Central memory CD8-positive, alpha-beta T cell (primary cell): ENCODE data around the gene AFMID.
"Not testable (repeated sequence)": the region's sequence is repeated elsewhere in the genome, so short reads cannot be mapped to it uniquely, and the experiment has no call there.

ENCODE experiments used
- ATAC-seq: fragments of 150-1000 bp; cut with Tn5 transposase; replicated peaks from 2 replicates; pipeline ENCODE4 v1.10.0; 2022; ENCODE audit warnings: mild to moderate bottlenecking, moderate FRiP score, moderate number of reproducible peaks; ENCODE audit not compliant: poor library complexity, severe bottlenecking; ENCODE audit errors: extremely low read depth
- DNase-seq, 2 donors: peaks; one replicate each; pipeline ENCODE4 v3.0.0; 2021; ENCODE audit warnings: low spot score in 2 of 2
- H3K27ac Mint-ChIP-seq: one replicate; pipeline ENCODE4 v1.8.0; 2022; ENCODE audit warnings: low read depth, mild to moderate bottlenecking, moderate library complexity, mixed read lengths
- H3K27me3 Mint-ChIP-seq: one replicate; pipeline ENCODE4 v1.8.0; 2022; ENCODE audit warnings: mixed read lengths
- H3K36me3 Mint-ChIP-seq: one replicate; pipeline ENCODE4 v1.8.0; 2022; ENCODE audit warnings: mild to moderate bottlenecking, moderate library complexity, mixed read lengths; ENCODE audit not compliant: insufficient read depth
- H3K4me1 Mint-ChIP-seq: one replicate; pipeline ENCODE4 v1.8.0; 2022; ENCODE audit warnings: mixed read lengths
- H3K4me3 Mint-ChIP-seq: one replicate; pipeline ENCODE4 v1.8.0; 2022; ENCODE audit warnings: mild to moderate bottlenecking, moderate library complexity, mixed read lengths
- H3K9me3 Mint-ChIP-seq: one replicate; pipeline ENCODE4 v1.8.0; 2022; ENCODE audit warnings: mixed read lengths

Gene AFMID

DNA sequence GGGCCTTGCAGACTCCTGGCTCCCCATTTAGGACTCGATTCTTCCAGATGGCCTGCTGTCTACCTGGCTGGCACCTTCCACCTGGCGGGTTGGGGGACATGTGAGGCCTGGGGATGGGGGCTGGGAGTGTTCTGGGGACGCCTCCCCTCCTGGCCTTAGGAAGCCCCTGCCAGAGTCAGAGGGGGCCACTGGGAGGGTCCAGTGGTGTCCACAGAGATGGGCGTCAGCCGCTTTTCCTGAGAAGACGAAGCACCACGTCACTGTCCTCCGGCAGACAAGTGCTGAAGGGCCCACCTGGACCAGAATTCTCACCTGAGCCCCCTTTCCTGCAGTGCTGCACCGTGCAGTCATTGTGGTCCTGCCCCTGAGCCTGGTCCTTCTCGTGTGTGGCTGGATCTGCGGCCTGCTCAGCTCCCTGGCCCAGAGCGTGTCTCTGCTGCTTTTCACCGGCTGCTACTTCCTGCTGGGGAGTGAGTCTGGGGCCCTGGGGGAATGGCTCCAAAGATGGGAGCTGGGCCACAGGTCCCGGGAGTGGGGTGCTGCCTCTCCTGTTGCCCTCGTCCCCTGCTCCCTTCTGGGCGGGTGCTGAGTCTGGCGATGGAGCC lies 47.2 kb downstream of the AFMID start:
- no peaks in the 10 kb centered on the region for H3K4me1 Mint-ChIP-seq
- no peaks in the 10 kb centered on the region for H3K9me3 Mint-ChIP-seq
- no peak overlapping the region for H3K27ac Mint-ChIP-seq
- H3K4me3 Mint-ChIP-seq = no peak overlapping the region
- peaks cover 33% of the 10 kb centered on the region for H3K27me3 Mint-ChIP-seq
- DNase-seq (no peak), ATAC-seq (no peak)
- H3K36me3 Mint-ChIP-seq = no peaks in the 10 kb centered on the region

DNA sequence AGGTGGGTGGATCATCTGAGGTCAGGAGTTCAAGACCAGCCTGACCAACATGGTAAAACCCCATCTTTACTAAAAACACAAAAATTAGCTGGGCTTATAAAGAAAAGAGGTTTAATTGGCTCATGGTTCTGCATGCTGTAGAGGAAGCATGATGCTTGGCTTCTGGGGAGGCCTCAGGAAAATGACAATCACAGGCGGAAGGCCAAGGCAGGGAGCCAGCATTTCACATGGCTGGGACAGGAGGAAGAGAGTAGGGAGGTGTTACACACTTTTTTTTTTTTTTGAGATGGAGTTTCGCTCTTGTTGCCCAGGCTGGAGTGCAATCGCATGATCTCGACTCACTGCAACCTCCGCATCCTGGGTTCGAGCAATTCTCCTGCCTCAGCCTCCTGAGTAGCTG lies 47.9 kb downstream of the AFMID start:
- H3K36me3 Mint-ChIP-seq, ATAC-seq, H3K27ac Mint-ChIP-seq, DNase-seq, H3K4me3 Mint-ChIP-seq, H3K4me1 Mint-ChIP-seq, H3K9me3 Mint-ChIP-seq: not testable (repeated sequence)
- H3K27me3 Mint-ChIP-seq = peaks cover 33% of the 10 kb centered on the region

DNA sequence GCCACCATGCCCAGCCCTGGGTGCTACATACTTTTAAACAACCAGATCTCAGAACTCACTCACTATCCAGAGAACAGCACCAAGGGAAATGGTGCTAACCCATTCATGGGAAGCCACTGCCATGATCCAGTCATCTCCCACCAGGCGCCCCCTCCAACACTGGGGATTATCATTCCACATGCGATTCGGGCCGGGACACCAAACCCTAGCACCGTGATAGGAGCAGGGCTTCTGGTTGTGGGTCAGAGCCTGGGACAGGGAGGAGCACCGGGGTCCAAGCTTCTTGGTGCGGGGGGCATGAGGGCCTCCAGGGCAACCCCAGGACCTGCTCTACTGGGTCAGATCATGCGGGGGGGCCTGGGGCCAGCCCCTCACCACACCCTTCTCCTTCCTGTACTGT lies 48.7 kb downstream of the AFMID start:
- H3K27ac Mint-ChIP-seq = no peak overlapping the region
- no peaks in the 10 kb centered on the region for H3K4me1 Mint-ChIP-seq
- no peak for ATAC-seq
- H3K9me3 Mint-ChIP-seq = no peaks in the 10 kb centered on the region
- DNase-seq = no peak
- no peak overlapping the region for H3K4me3 Mint-ChIP-seq
- no peaks in the 10 kb centered on the region for H3K36me3 Mint-ChIP-seq
- peaks cover 25% of the 10 kb centered on the region for H3K27me3 Mint-ChIP-seq

DNA sequence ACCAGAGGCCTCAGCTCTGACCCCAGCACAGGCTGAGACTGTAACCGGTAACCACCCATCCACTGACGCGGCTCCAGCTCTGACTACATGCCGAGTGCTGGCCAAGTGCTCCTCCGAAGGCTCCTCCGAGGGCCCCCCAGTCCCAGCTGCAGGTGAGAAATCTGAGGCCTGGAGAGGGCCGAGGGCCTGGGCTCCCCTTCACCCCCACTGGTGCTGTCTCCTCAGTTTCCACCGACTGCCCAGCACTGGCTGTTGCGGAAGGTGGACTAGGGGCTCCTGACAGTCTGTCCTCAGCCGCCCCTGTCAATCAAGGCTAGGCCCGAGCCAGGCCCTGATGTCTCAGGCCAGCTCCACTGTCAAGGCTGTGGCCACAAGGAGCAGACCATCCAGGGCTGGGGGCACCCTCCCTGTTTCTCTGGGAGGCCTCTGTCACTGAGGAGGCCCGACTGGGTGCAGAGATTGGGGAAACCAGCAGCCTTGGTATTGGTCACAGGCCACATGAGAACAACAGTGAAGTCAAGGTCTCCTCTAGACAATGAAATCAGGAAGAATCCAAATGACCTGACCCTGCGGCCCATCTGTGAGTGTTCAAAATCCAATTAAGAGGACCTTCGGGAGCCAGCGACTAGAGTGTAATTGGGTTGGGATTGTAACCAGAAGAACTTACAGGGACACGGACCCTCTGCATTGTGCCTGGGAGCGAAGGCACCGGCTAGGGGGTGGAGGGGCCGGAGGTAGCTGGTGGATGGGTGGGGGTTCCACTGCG lies 49.4 kb downstream of the AFMID start:
- Mint-ChIP-seq H3K4me3 (no peak overlapping the region), H3K27ac (no peak overlapping the region), H3K9me3 (no peaks in the 10 kb centered on the region), H3K27me3 (peaks cover 18% of the 10 kb centered on the region), H3K4me1 (no peaks in the 10 kb centered on the region), H3K36me3 (no peaks in the 10 kb centered on the region)
- ATAC-seq (no peak), DNase-seq (no peak)

DNA sequence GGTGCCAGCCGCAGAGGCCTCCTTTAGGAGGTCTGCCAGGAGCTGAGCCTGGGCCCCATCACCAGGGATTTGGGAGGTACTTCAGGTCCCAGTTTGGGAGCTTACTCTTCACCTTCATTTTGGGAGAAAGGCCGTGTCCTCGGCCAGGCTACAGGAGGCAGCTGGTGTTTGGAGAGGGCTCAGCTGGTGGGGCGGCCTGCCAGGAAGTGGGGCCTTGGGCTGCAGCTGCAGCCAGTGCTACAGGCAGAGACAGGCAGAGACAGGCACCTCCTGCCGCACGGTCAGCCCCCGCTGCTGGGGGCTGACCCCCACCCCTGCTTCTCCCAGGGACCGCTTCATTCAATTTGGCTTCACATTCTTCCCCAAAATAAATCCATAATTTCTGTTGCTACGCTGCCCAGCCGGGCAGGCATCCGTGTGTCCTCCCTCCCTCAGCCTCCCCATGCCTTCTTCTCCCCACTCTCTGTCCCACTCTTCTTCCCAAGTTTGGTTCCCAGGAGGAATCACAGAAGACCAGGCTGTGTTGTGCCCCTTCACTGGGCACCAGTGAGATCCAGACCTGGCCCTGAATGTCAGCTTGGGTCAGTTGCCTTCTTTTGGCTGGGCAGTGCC lies 50.3 kb downstream of the AFMID start:
- ATAC-seq (no peak), DNase-seq (no peak)
- Mint-ChIP-seq H3K27ac (no peak overlapping the region), H3K9me3 (no peaks in the 10 kb centered on the region), H3K27me3 (peaks cover 8% of the 10 kb centered on the region), H3K4me1 (no peaks in the 10 kb centered on the region), H3K36me3 (no peaks in the 10 kb centered on the region), H3K4me3 (no peak overlapping the region)

DNA sequence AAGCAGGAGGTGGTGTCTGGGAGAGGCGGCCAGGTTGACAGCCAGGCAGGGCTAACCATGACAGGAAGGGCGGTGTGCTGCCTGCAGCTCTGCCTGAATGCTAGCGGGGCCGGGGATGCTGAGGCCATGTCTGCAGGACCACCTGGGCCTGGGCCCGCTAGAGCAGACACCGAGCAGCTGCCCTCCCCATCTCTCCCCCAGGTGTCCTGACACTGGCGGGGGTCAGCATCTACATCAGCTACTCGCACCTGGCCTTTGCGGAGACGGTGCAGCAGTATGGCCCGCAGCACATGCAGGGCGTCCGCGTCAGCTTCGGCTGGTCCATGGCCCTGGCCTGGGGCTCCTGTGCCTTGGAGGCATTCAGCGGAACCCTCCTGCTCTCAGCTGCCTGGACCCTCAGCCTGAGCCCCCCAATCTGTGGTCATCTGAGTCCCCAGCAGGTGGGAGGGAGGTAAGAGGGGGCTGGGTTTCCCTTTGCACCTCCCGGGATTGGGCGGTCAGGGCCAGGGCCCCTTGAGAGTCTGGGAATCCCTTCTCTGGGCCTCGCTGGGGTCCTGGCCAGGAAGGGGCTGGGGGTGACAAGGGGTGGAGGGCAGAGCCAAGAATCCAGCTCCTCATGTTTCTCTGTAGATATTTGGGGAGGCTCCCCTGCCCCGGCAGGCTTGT lies 51.8 kb downstream of the AFMID start:
- Mint-ChIP-seq H3K9me3 (no peaks in the 10 kb centered on the region), H3K36me3 (no peaks in the 10 kb centered on the region), H3K27ac (no peak overlapping the region), H3K4me1 (no peaks in the 10 kb centered on the region), H3K4me3 (no peak overlapping the region), H3K27me3 (no peaks in the 10 kb centered on the region)
- no peak for DNase-seq
- ATAC-seq = no peak

DNA sequence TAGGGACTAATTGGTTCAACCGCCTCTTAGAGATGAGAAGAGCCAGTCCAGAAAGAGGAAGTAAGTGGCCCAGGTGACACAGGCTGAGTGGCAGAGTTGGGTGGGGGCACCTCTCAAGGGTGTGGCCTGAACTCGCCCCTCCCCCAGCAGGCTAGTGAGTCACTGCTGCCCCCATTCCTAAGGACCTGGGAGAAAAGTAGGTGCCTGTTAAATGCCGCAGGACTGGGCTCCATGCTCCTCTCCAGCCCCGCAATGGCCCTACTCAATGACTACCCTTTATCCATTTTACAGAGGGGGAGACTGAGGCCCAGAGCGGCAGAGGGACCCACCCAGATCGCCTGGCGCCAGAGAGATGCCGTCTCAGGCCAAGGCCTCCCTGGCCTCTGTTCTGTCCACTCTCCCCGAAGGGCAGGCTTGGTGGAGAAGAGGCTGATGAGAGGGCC lies 52.3 kb downstream of the AFMID start:
- H3K4me1 Mint-ChIP-seq = no peaks in the 10 kb centered on the region
- no peak overlapping the region for H3K4me3 Mint-ChIP-seq
- DNase-seq = no peak
- no peak for ATAC-seq
- no peaks in the 10 kb centered on the region for H3K27me3 Mint-ChIP-seq
- no peaks in the 10 kb centered on the region for H3K9me3 Mint-ChIP-seq
- no peak overlapping the region for H3K27ac Mint-ChIP-seq
- peaks cover 2% of the 10 kb centered on the region for H3K36me3 Mint-ChIP-seq

DNA sequence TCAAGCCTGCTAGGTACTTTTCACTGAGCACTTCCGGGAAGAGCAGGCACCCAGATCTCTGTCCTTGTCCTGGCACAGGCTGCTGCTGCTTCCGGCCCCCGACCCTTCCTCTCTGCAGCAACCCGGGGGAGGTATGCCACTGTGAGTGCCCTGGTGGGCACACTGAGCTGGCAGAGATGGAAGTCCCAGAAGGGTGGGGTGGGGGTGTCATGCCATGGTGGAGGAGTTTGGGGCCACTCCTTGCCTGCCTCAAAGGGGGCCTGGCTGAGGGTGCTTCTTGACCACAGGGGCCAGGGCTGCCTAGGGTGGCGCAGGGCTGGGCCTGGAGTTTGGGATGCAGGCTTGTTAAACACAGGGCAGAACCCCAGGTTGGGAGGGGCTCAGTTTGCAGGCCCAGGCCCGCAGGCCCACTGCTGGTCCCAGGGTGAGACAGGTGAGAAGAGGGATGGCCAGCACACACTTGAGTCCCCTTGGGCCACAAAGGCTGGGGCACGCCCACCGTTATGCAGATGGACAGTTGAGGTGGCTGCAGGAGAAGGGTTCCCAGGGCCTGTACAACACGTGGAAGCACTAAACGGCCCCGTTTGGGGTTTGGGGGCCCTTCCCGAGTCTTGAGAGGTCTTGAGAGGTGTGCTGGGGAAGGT lies 53.0 kb downstream of the AFMID start:
- Mint-ChIP-seq H3K27me3 (no peaks in the 10 kb centered on the region), H3K9me3 (no peaks in the 10 kb centered on the region), H3K36me3 (peaks cover 2% of the 10 kb centered on the region), H3K4me1 (no peaks in the 10 kb centered on the region), H3K27ac (no peak overlapping the region), H3K4me3 (no peak overlapping the region)
- ATAC-seq (no peak), DNase-seq (no peak)

DNA sequence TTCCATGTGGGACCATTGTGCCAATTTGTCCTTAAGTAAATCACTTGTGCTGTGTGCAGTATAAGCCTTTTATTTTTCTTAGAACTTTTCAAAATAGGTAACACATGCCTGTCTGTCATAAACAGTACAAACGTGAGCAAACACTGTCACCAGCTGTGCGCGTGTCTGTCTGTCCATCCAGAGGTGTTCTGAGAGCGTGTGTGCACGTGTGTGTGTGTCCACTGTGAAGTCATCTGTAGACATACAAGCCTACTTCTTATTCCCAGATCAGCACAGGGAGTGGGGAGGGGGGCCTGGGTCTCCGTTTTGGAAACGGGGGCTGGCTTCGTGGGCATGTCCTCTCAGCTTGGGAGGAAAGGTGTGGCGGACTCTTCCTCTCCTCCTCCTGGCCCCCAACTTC lies 53.7 kb downstream of the AFMID start:
- no peak overlapping the region for H3K27ac Mint-ChIP-seq
- DNase-seq (no peak), ATAC-seq (no peak)
- no peaks in the 10 kb centered on the region for H3K4me1 Mint-ChIP-seq
- H3K27me3 Mint-ChIP-seq = no peaks in the 10 kb centered on the region
- no peak overlapping the region for H3K4me3 Mint-ChIP-seq
- peaks cover 2% of the 10 kb centered on the region for H3K36me3 Mint-ChIP-seq
- H3K9me3 Mint-ChIP-seq = no peaks in the 10 kb centered on the region

DNA sequence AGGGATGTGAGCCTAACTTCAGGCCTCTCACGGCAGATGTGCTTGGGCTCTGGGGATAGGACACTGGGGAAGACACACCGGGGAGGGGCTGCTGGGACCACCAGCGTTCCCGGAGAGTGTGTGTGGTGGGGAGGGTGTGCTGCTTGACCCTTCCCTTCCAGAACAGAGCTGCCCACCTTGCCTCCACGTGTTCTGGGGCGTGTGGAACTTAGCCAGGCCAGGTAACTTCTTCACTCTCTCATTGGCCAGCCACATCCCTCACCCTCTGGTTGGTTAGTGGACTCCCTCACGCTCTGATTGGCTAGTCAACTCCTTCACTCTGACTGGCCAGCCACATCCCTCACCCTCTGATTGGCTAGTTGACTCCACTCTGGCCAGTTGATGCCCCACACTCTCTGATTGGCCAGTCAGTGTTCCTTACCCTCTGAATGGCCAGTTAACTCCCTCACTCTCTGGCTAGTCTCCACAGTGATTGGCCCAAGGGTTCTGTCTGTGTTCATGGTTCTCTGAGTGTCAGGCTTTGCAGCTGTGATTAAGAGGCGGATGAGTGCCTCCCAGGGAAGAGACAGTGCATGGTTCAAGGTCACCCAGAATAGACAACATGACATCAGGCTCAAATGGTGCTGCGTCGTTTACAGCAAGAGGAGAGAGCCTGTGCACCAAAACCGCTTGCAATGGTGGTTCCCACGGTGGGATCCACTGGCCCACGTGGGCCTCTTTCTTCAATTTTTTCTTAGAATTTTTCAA lies 54.3 kb downstream of the AFMID start:
- no peaks in the 10 kb centered on the region for H3K9me3 Mint-ChIP-seq
- H3K27me3 Mint-ChIP-seq = no peaks in the 10 kb centered on the region
- H3K4me3 Mint-ChIP-seq = no peak overlapping the region
- DNase-seq = no peak
- H3K4me1 Mint-ChIP-seq = no peaks in the 10 kb centered on the region
- no peak overlapping the region for H3K27ac Mint-ChIP-seq
- H3K36me3 Mint-ChIP-seq = peaks cover 4% of the 10 kb centered on the region
- no peak for ATAC-seq

DNA sequence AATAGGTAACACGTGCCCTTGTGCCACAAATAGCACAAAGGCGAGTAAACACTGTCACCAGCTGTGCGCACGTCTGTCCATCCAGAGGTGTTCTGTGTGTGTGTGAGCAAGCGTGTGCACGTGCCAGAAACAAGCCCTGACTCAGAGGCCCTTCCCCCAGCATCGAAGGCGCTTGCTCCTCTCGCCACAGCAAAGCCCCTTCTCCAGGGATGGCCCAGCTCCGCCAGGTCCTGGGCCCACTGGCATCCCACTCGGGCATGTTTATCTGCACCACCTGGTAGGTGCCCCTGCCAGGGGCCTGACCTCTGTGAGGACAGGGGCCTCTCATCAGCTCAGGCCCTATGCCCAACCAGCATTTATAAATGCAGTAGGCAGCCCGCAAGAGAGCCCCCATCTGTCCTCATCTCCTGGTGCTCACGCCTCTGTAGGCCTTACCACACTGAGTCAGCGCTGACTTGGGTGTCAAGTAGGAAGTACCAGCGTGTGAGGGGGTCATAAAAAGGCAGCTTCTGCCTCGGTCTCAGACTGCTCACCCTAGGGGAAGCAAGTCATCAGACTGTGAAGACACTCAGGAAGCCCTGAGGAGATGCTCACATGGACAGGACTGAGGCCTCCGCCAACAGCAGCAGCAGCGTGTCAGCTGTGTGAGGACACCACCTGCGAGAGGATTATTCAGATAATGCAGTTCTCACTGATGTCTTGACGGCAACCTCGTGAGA lies 55.0 kb downstream of the AFMID start:
- Mint-ChIP-seq H3K27me3 (no peaks in the 10 kb centered on the region), H3K27ac (peak overlapping the region; percentile 68), H3K4me3 (no peak overlapping the region), H3K36me3 (peaks cover 4% of the 10 kb centered on the region), H3K4me1 (no peaks in the 10 kb centered on the region), H3K9me3 (no peaks in the 10 kb centered on the region)
- DNase-seq (no peak), ATAC-seq (peak; percentile 83)
